Measurements from ENCODE around the gene HILPDA.

Gene HILPDA

DNA sequence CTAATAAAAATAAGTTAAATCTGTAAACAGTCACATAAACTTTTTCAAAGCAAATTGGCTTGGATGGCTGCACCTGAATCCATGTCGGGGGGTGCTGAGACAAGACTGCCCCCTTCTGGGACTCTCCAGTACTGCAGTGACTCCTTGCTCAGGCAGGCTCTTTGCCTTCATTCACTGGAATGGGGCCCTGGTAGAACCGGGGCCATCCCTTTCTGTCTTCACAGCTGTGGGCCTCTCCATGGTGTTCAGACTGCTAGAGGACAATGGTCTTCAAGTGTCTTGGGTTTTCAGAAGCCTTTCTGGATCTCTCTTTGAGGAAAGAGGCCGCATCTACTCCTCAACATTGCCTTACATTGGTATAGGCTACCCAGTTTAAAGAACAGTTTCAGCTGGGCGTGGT is 29.8 kb upstream of the HILPDA start:
- no peak for TF ChIP-seq EZH2phosphoT487 (IDR thresholded peaks at IDR 0.05; ENCODE audit: borderline replicate concordance, low read length)
- peak; percentile 99 for TF ChIP-seq CTCF (IDR thresholded peaks at IDR 0.05; ENCODE audit: low read depth, low read length, poor library complexity, severe bottlenecking)
- H3K36me3 ChIP-seq (ENCODE audit: control insufficient read depth, low read length) = no peaks in the 10 kb centered on the region
- H3K4me3 ChIP-seq (ENCODE audit: low read length) = no peak overlapping the region
- H3K27me3 ChIP-seq (ENCODE audit: control insufficient read depth, low read length) = peaks cover 15% of the 10 kb centered on the region
- no peaks in the 10 kb centered on the region for H4K20me1 ChIP-seq (ENCODE audit: control insufficient read depth, insufficient read depth, low read depth, low read length)
- no peaks in the 10 kb centered on the region for H3K9me2 ChIP-seq (replicated peaks; ENCODE audit: control insufficient read depth, low read length)
- H3K9me3 ChIP-seq (ENCODE audit: control insufficient read depth, insufficient read depth, low read length) = no peaks in the 10 kb centered on the region
- peaks cover 3% of the 10 kb centered on the region; the same call in 1 of the 2 replicates for H3K4me1 ChIP-seq (ENCODE audit: control insufficient read depth, low read length)
- H3K4me2 ChIP-seq (ENCODE audit: low read length) = no peak overlapping the region
- no peaks in the 10 kb centered on the region for H3F3A ChIP-seq (ENCODE audit: control insufficient read depth, insufficient read depth)
- H3K79me2 ChIP-seq (ENCODE audit: control insufficient read depth, low read length) = no peaks in the 10 kb centered on the region
- no peak overlapping the region for H3K27ac ChIP-seq (ENCODE audit: low read depth, low read length)

DNA sequence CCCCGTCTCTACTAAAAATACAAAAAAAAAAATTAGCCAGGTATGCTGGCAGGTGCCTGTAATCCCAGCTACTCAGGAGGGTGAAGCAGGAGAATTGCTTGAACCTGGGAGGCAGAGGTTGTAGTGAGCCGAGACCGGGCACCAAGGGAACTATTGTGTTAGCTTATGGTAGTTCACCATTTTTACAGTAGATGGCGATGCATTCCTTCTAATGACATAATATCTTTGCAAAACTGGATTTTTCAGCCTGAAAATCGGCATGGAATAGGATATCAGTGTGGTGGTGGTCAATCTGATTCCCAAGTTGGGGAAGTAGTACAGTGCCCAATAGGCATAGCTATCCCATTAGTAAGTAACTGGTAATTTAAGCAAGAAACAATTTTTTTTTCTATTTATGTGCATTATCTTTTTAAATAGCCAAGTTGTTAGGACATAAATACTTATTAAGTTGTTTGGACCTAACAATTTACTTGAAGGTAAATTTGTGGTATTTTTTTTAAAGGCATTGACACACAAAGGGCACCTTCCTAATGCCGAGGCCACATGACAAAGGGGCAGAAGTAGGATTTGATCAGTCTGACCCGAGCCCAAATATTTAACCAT is 28.3 kb upstream of the HILPDA start:
- H3K4me1 ChIP-seq (ENCODE audit: control insufficient read depth, low read length) = no peaks in the 10 kb centered on the region
- no peak overlapping the region for H3K27ac ChIP-seq (ENCODE audit: low read depth, low read length)
- no peaks in the 10 kb centered on the region for H3K9me2 ChIP-seq (replicated peaks; ENCODE audit: control insufficient read depth, low read length)
- no peaks in the 10 kb centered on the region for H3K79me2 ChIP-seq (ENCODE audit: control insufficient read depth, low read length)
- no peak overlapping the region for H3K4me3 ChIP-seq (ENCODE audit: low read length)
- H3F3A ChIP-seq (ENCODE audit: control insufficient read depth, insufficient read depth) = no peaks in the 10 kb centered on the region
- H3K27me3 ChIP-seq (ENCODE audit: control insufficient read depth, low read length) = peaks cover 15% of the 10 kb centered on the region
- no peaks in the 10 kb centered on the region for H3K9me3 ChIP-seq (ENCODE audit: control insufficient read depth, insufficient read depth, low read length)
- TF ChIP-seq CTCF (IDR thresholded peaks at IDR 0.05; ENCODE audit: low read depth, low read length, poor library complexity, severe bottlenecking) = peak; percentile 82
- no peak for TF ChIP-seq EZH2phosphoT487 (IDR thresholded peaks at IDR 0.05; ENCODE audit: borderline replicate concordance, low read length)
- H3K4me2 ChIP-seq (ENCODE audit: low read length) = no peak overlapping the region
- no peaks in the 10 kb centered on the region for H4K20me1 ChIP-seq (ENCODE audit: control insufficient read depth, insufficient read depth, low read depth, low read length)
- H3K36me3 ChIP-seq (ENCODE audit: control insufficient read depth, low read length) = no peaks in the 10 kb centered on the region

DNA sequence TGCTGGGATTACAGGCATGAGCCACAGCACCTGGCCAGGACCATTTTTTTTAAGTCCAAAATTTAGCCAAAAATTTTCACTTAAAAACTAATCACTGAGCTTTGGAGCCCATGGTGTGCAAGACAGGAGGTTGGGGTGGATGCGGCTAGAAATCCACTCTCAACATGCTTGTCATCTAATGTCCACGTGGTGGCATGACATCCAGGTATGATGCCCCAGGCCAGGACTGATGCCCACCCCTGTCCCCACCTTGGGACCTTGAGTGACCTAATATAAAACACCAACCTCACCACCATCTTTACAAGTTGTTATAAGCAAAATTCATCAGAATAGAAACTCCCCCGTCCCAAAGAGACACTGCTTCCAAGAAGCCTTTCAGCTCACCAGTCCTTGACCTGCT is 25.5 kb upstream of the HILPDA start:
- no peak overlapping the region for H3K27ac ChIP-seq (ENCODE audit: low read depth, low read length)
- peaks cover 14% of the 10 kb centered on the region for H3K27me3 ChIP-seq (ENCODE audit: control insufficient read depth, low read length)
- no peak overlapping the region for H3K4me2 ChIP-seq (ENCODE audit: low read length)
- H3K4me3 ChIP-seq (ENCODE audit: low read length) = no peak overlapping the region
- TF ChIP-seq CTCF (IDR thresholded peaks at IDR 0.05; ENCODE audit: low read depth, low read length, poor library complexity, severe bottlenecking) (peak; percentile 49), EZH2phosphoT487 (IDR thresholded peaks at IDR 0.05; ENCODE audit: borderline replicate concordance, low read length) (no peak)
- H3F3A ChIP-seq (ENCODE audit: control insufficient read depth, insufficient read depth) = peaks cover under 1% of the 10 kb centered on the region; the same call in 1 of the 2 replicates
- no peaks in the 10 kb centered on the region for H3K9me2 ChIP-seq (replicated peaks; ENCODE audit: control insufficient read depth, low read length)
- no peaks in the 10 kb centered on the region for H4K20me1 ChIP-seq (ENCODE audit: control insufficient read depth, insufficient read depth, low read depth, low read length)
- no peaks in the 10 kb centered on the region for H3K4me1 ChIP-seq (ENCODE audit: control insufficient read depth, low read length)
- H3K79me2 ChIP-seq (ENCODE audit: control insufficient read depth, low read length) = no peaks in the 10 kb centered on the region
- H3K36me3 ChIP-seq (ENCODE audit: control insufficient read depth, low read length) = no peaks in the 10 kb centered on the region
- no peaks in the 10 kb centered on the region for H3K9me3 ChIP-seq (ENCODE audit: control insufficient read depth, insufficient read depth, low read length)
